NCI-H748 (cell line): ENCODE results near the gene INSC.

ENCODE experiments used
- DNase-seq: peaks from one replicate; lab custom pipeline; 2025; ENCODE audit not compliant: unreplicated experiment; lab: John Stamatoyannopoulos, UW

INSC gene

GRCh38 chr11:15286465-15286864 lies 171.7 kb downstream of the INSC start:
- no peak for DNase-seq

DNA sequence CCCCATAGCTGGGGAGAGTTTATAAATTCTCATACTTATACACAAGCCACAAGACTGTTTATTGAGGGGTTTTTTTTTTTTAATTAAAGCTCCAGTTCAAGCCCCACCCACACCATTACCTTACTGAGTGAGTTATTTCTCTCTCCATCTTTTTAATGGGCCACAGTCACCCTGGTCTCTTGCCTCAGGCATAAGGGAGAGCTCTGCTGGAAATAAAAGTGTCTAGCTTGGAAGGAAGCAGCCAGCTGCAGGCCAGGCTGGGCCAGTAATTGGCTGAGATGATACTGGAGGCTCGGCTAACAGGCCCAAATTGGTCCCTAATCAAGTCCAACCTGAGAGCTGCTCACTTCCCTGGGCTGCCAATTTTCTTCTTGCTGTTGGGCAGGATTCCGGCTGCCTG lies 174.1 kb downstream of the INSC start:
- peak; percentile 14 for DNase-seq

- DNase-seq = peak; percentile 92
Observed at GRCh38 chr11:15289723-15290122, 175.0 kb downstream of the INSC start.

DNA sequence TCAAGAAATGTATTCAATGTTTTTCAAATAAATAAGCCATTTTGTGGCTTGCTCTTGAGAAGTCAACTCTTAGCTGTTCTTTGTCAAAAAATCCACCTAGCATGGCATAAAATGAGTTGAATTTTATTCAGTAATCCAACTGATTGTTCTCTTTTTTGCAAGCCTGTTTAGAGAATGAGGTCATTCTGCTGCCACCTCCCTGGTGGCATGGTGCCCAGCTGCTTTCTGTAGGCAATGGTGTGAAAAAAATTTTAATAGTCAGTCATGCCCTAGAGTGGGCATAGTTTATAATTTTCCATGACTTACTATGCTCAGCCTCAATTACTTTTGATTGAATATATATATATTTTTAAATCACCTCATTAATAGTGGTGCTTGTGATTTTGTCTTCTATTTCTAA lies 177.2 kb downstream of the INSC start:
- no peak for DNase-seq

- no peak for DNase-seq
Observed at GRCh38 chr11:15293975-15294620, 179.4 kb downstream of the INSC start.

DNA sequence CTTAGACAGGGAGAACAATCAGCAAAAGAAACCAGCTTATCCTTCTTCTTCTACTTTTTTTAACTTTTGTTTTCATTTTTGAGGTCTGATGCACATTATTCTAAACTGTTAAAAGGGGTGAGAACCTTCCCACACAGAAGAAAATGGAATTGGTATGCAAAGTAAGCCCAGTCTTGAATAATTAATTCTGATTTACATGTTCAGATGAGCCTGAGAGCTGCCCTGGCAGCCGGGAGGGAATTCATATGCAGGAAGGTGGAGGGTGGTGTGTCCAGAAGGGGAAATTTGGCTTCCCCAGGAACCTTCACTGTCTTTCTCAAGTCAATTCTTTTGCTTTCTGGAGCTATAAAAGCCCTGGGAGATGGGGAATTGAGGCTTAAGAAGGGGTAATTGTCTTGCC lies 181.0 kb downstream of the INSC start:
- DNase-seq = no peak
